WTC11 (cell line): ENCODE measurements around the gene RABEP2. TPM values are rescaled to one million over a fixed set of nuclear protein-coding genes. Genes with fewer than 3 reads are reported as not detected.

ENCODE experiments used
- ATF1 ChIP-seq: sonication (generic); formaldehyde crosslinking; IDR thresholded peaks from 2 replicates; pipeline ENCODE4 v1.8.1; 2023; ENCODE audit warnings: mild to moderate bottlenecking, moderate library complexity, missing genetic modification reagents
- ATF2 ChIP-seq: sonication (generic); formaldehyde crosslinking; IDR thresholded peaks from 2 replicates; pipeline ENCODE4 v1.8.1; 2022; ENCODE audit warnings: low read depth, missing genetic modification reagents, borderline replicate concordance
- CBFB ChIP-seq: sonication (generic); formaldehyde crosslinking; IDR thresholded peaks from 2 replicates; pipeline ENCODE4 v1.8.1; 2022; ENCODE audit warnings: mild to moderate bottlenecking, low read depth, missing genetic modification reagents
- ELF4 ChIP-seq: sonication (generic); formaldehyde crosslinking; IDR thresholded peaks from 2 replicates; pipeline ENCODE4 v1.8.1; 2022; ENCODE audit warnings: low read depth, mild to moderate bottlenecking, moderate library complexity, missing genetic modification reagents
- ESRRA ChIP-seq: sonication (generic); formaldehyde crosslinking; IDR thresholded peaks from 2 replicates; pipeline ENCODE4 v1.8.1; 2022; ENCODE audit warnings: mild to moderate bottlenecking, missing genetic modification reagents, borderline replicate concordance
- GTF2I ChIP-seq: fragments of 250-450 bp; sonication (Bioruptor Pico); conservative IDR thresholded peaks from 2 replicates; pipeline ENCODE4 v1.4.0; 2021; ENCODE audit warnings: mild to moderate bottlenecking
- HMGA2 ChIP-seq: fragments of 250-450 bp; sonication (Bioruptor Pico); IDR thresholded peaks from 2 replicates; pipeline ENCODE4 v1.4.0; 2021; ENCODE audit warnings: mild to moderate bottlenecking, moderate library complexity
- JAZF1 ChIP-seq: fragments of 250-450 bp; sonication (Bioruptor Pico); IDR thresholded peaks from 2 replicates; pipeline ENCODE4 v1.9.0; 2021; ENCODE audit warnings: moderate library complexity, mild to moderate bottlenecking, inconsistent platforms
- JUN ChIP-seq: sonication (generic); formaldehyde crosslinking; IDR thresholded peaks from 2 replicates; pipeline ENCODE4 v1.8.0; 2023; ENCODE audit warnings: mild to moderate bottlenecking, missing genetic modification reagents
- KAT7 ChIP-seq: sonication (generic); formaldehyde crosslinking; IDR thresholded peaks from 2 replicates; pipeline ENCODE4 v1.8.1; 2023; ENCODE audit warnings: missing genetic modification reagents, mild to moderate bottlenecking, borderline replicate concordance
- MLX ChIP-seq: sonication (generic); formaldehyde crosslinking; IDR thresholded peaks from 2 replicates; pipeline ENCODE4 v1.8.1; 2023; ENCODE audit warnings: mild to moderate bottlenecking, missing genetic modification reagents, moderate library complexity
- MXD4 ChIP-seq: fragments of 250-450 bp; sonication (Bioruptor Pico); IDR thresholded peaks from 2 replicates; pipeline ENCODE4 v1.8.0; 2021; ENCODE audit warnings: mild to moderate bottlenecking, moderate library complexity, borderline replicate concordance
- NFE2L1 ChIP-seq: sonication (generic); formaldehyde crosslinking; IDR thresholded peaks from 2 replicates; pipeline ENCODE4 v1.8.1; 2023; ENCODE audit warnings: missing genetic modification reagents
- SMAD4 ChIP-seq: sonication (generic); formaldehyde crosslinking; IDR thresholded peaks from 2 replicates; pipeline ENCODE4 v1.8.0; 2022; ENCODE audit warnings: mild to moderate bottlenecking, missing genetic modification reagents
- SOX15 ChIP-seq: fragments of 250-450 bp; sonication (Bioruptor Pico); IDR thresholded peaks from 2 replicates; pipeline ENCODE4 v1.9.0; 2021; ENCODE audit warnings: mild to moderate bottlenecking
- STAT6 ChIP-seq: sonication (generic); formaldehyde crosslinking; conservative IDR thresholded peaks from 2 replicates; pipeline ENCODE4 v1.8.1; 2023; ENCODE audit warnings: mild to moderate bottlenecking, low read depth, missing genetic modification reagents, moderate library complexity
- TCF7 ChIP-seq: sonication (generic); formaldehyde crosslinking; IDR thresholded peaks from 2 replicates; pipeline ENCODE4 v1.8.0; 2022; ENCODE audit warnings: mild to moderate bottlenecking, low read depth, missing genetic modification reagents, moderate library complexity
- TP53 ChIP-seq: sonication (generic); formaldehyde crosslinking; IDR thresholded peaks from 2 replicates; pipeline ENCODE4 v1.8.1; 2023; ENCODE audit warnings: mild to moderate bottlenecking, missing genetic modification reagents
- ZBTB21 ChIP-seq: sonication (generic); formaldehyde crosslinking; IDR thresholded peaks from 2 replicates; pipeline ENCODE4 v1.8.1; 2023; ENCODE audit warnings: mild to moderate bottlenecking, missing genetic modification reagents, borderline replicate concordance
- ZBTB43 ChIP-seq: sonication (generic); formaldehyde crosslinking; IDR thresholded peaks from 2 replicates; pipeline ENCODE4 v1.8.1; 2023; ENCODE audit warnings: mild to moderate bottlenecking, missing genetic modification reagents
- ZNF121 ChIP-seq: sonication (generic); formaldehyde crosslinking; IDR thresholded peaks from 2 replicates; pipeline ENCODE4 v1.8.0; 2023; ENCODE audit warnings: missing genetic modification reagents
- ZNF138 ChIP-seq: sonication (generic); formaldehyde crosslinking; conservative IDR thresholded peaks from 2 replicates; pipeline ENCODE4 v1.8.1; 2022; ENCODE audit warnings: mild to moderate bottlenecking, moderate library complexity, missing genetic modification reagents
- ZNF396 ChIP-seq: fragments of 250-450 bp; sonication (Bioruptor Pico); IDR thresholded peaks from 2 replicates; pipeline ENCODE4 v1.8.0; 2021; ENCODE audit warnings: mild to moderate bottlenecking, moderate library complexity, borderline replicate concordance
- ZNF671 ChIP-seq: fragments of 250-450 bp; sonication (Bioruptor Pico); IDR thresholded peaks from 2 replicates; pipeline ENCODE4 v1.8.0; 2021; ENCODE audit warnings: mild to moderate bottlenecking
- total RNA-seq: library from RNA; stranded (reverse); gene quantifications from 3 replicates; pipeline ENCODE4 v1.2.3, GENCODE V29; 2021
- TF ChIP-seq, protein P1 (sequence below): fragments of 250-450 bp; sonication (Bioruptor Pico); IDR thresholded peaks from 2 replicates; pipeline ENCODE4 v2.1.2; 2022; ENCODE audit warnings: mild to moderate bottlenecking, moderate library complexity
- TF ChIP-seq, protein P2 (sequence below): sonication (generic); formaldehyde crosslinking; IDR thresholded peaks from 2 replicates; pipeline ENCODE4 v1.8.0; 2022; ENCODE audit warnings: mild to moderate bottlenecking, missing genetic modification reagents
- TF ChIP-seq, protein P3 (sequence below): sonication (generic); formaldehyde crosslinking; IDR thresholded peaks from 2 replicates; pipeline ENCODE4 v1.8.0; 2023; ENCODE audit warnings: mild to moderate bottlenecking, missing genetic modification reagents
- TF ChIP-seq, protein P4 (sequence below): sonication (generic); formaldehyde crosslinking; IDR thresholded peaks from 2 replicates; pipeline ENCODE4 v1.8.1; 2023; ENCODE audit warnings: mild to moderate bottlenecking, moderate library complexity, missing genetic modification reagents

RABEP2 gene
- total RNA-seq, 1 experiment from 2014 or later: 24.0 TPM

GRCh38 chr16:28950648-28951409 is 25.8 kb upstream of the RABEP2 start, which contains the start of gene NFATC2IP (continued):
- TF ChIP-seq ZNF671 (CRISPR knock-in tag) (no peak), ATF1 (no peak), ESRRA (CRISPR knock-in tag) (no peak), NFE2L1 (CRISPR knock-in tag) (peak; percentile 37; the same call in 1 of the 2 replicates), ATF2 (no peak), TP53 (CRISPR knock-in tag) (0 out of 2 replicates have a peak, but pooled peaks have one; percentile 42), HMGA2 (CRISPR knock-in tag) (no peak), MXD4 (no peak), MLX (no peak), ZNF138 (CRISPR knock-in tag) (no peak), GTF2I (no peak), STAT6 (CRISPR knock-in tag) (no peak), SOX15 (CRISPR knock-in tag) (no peak), SMAD4 (CRISPR knock-in tag) (no peak), JUN (peak; percentile 21; the same call in 1 of the 2 replicates), ZBTB43 (CRISPR knock-in tag) (no peak), ZNF121 (CRISPR knock-in tag) (no peak), KAT7 (CRISPR knock-in tag) (no peak), ELF4 (CRISPR knock-in tag) (no peak), JAZF1 (no peak), TCF7 (CRISPR knock-in tag) (no peak), CBFB (CRISPR knock-in tag) (no peak), ZBTB21 (CRISPR knock-in tag) (no peak; the same call in 1 of the 2 replicates), ZNF396 (CRISPR knock-in tag) (no peak)
- TF ChIP-seq, protein P1, sequence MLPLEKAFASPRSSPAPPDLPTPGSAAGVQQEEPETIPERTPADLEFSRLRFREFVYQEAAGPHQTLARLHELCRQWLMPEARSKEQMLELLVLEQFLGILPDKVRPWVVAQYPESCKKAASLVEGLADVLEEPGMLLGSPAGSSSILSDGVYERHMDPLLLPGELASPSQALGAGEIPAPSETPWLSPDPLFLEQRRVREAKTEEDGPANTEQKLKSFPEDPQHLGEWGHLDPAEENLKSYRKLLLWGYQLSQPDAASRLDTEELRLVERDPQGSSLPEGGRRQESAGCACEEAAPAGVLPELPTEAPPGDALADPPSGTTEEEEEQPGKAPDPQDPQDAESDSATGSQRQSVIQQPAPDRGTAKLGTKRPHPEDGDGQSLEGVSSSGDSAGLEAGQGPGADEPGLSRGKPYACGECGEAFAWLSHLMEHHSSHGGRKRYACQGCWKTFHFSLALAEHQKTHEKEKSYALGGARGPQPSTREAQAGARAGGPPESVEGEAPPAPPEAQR (CRISPR knock-in tag): no peak
- TF ChIP-seq, protein P2, sequence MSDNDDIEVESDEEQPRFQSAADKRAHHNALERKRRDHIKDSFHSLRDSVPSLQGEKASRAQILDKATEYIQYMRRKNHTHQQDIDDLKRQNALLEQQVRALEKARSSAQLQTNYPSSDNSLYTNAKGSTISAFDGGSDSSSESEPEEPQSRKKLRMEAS (CRISPR knock-in tag): peak; percentile 52
- TF ChIP-seq, protein P3, sequence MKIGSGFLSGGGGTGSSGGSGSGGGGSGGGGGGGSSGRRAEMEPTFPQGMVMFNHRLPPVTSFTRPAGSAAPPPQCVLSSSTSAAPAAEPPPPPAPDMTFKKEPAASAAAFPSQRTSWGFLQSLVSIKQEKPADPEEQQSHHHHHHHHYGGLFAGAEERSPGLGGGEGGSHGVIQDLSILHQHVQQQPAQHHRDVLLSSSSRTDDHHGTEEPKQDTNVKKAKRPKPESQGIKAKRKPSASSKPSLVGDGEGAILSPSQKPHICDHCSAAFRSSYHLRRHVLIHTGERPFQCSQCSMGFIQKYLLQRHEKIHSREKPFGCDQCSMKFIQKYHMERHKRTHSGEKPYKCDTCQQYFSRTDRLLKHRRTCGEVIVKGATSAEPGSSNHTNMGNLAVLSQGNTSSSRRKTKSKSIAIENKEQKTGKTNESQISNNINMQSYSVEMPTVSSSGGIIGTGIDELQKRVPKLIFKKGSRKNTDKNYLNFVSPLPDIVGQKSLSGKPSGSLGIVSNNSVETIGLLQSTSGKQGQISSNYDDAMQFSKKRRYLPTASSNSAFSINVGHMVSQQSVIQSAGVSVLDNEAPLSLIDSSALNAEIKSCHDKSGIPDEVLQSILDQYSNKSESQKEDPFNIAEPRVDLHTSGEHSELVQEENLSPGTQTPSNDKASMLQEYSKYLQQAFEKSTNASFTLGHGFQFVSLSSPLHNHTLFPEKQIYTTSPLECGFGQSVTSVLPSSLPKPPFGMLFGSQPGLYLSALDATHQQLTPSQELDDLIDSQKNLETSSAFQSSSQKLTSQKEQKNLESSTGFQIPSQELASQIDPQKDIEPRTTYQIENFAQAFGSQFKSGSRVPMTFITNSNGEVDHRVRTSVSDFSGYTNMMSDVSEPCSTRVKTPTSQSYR (CRISPR knock-in tag): no peak
- TF ChIP-seq, protein P4, sequence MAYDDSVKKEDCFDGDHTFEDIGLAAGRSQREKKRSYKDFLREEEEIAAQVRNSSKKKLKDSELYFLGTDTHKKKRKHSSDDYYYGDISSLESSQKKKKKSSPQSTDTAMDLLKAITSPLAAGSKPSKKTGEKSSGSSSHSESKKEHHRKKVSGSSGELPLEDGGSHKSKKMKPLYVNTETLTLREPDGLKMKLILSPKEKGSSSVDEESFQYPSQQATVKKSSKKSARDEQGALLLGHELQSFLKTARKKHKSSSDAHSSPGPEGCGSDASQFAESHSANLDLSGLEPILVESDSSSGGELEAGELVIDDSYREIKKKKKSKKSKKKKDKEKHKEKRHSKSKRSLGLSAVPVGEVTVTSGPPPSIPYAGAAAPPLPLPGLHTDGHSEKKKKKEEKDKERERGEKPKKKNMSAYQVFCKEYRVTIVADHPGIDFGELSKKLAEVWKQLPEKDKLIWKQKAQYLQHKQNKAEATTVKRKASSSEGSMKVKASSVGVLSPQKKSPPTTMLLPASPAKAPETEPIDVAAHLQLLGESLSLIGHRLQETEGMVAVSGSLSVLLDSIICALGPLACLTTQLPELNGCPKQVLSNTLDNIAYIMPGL: no peak
